ENCODE data around the gene LIF. TPM values are rescaled to one million over a fixed set of nuclear protein-coding genes. Genes with fewer than 3 reads are reported as not detected.

Gene LIF
- total and polyA plus RNA-seq, 2 experiments from 2014 or later = 8.2 to 13.4 TPM

- Histone ChIP-seq H3K4me2 (no peak overlapping the region), H3K4me3 (no peak overlapping the region), H3K27me3 (no peaks in the 10 kb centered on the region), H3K4me1 (ENCODE audit: insufficient read depth) (peaks cover 4% of the 10 kb centered on the region), H2AFZ (no peak overlapping the region), H3K27ac (no peak overlapping the region), H3K9me3 (ENCODE audit: low read depth) (no peaks in the 10 kb centered on the region), H3K36me3 (replicated peaks; ENCODE audit: insufficient read depth, low read depth) (no peaks in the 10 kb centered on the region), H3K79me2 (no peaks in the 10 kb centered on the region), H3K9me2 (replicated peaks; ENCODE audit: insufficient read depth) (no peaks in the 10 kb centered on the region), H4K20me1 (ENCODE audit: insufficient read depth, poor library complexity, severe bottlenecking) (no peaks in the 10 kb centered on the region)
- TF ChIP-seq EZH2phosphoT487 (IDR thresholded peaks at IDR 0.05; ENCODE audit: low read depth, severe bottlenecking, unreplicated experiment) (no peak), EZH2 (IDR thresholded peaks at IDR 0.05; ENCODE audit: borderline replicate concordance) (no peak), CTCF (IDR thresholded peaks at IDR 0.05; ENCODE audit: poor library complexity) (no peak)
- WGBS (ENCODE audit: low lambda C conversion rate, missing lambda C conversion rate) = 88% methylated on average over 4 of the region's 4 CpGs
- DNase-seq (ENCODE audit: low spot score) = no peak
These were observed 15.6 kb upstream of the LIF start for GRCh38 chr22:30262112-30262511.

GRCh38 chr22:30261134-30261533 lies 14.6 kb upstream of the LIF start:
- no peaks in the 10 kb centered on the region for H3K27me3 ChIP-seq

GRCh38 chr22:30260682-30261081 lies 14.1 kb upstream of the LIF start:
- WGBS (ENCODE audit: low lambda C conversion rate, missing lambda C conversion rate) = 93% methylated on average over 8 of the region's 8 CpGs
- Histone ChIP-seq H3K9me2 (replicated peaks; ENCODE audit: insufficient read depth) (no peaks in the 10 kb centered on the region), H3K36me3 (replicated peaks; ENCODE audit: insufficient read depth, low read depth) (no peaks in the 10 kb centered on the region), H3K4me3 (no peak overlapping the region), H3K27me3 (no peaks in the 10 kb centered on the region), H3K4me2 (no peak overlapping the region), H3K4me1 (ENCODE audit: insufficient read depth) (peaks cover 4% of the 10 kb centered on the region), H3K9me3 (ENCODE audit: low read depth) (no peaks in the 10 kb centered on the region), H4K20me1 (ENCODE audit: insufficient read depth, poor library complexity, severe bottlenecking) (no peaks in the 10 kb centered on the region), H2AFZ (no peak overlapping the region), H3K79me2 (no peaks in the 10 kb centered on the region), H3K27ac (no peak overlapping the region)
- no peak for DNase-seq (ENCODE audit: low spot score)
- no peak for TF ChIP-seq CTCF (IDR thresholded peaks at IDR 0.05; ENCODE audit: poor library complexity)
- no peak for TF ChIP-seq EZH2phosphoT487 (IDR thresholded peaks at IDR 0.05; ENCODE audit: low read depth, severe bottlenecking, unreplicated experiment)
- no peak for TF ChIP-seq EZH2 (IDR thresholded peaks at IDR 0.05; ENCODE audit: borderline replicate concordance)

More at GRCh38 chr22:30261134-30261533, 14.6 kb upstream of the LIF start:
- H2AFZ ChIP-seq = no peak overlapping the region
- H3K27ac ChIP-seq = no peak overlapping the region
- H3K9me3 ChIP-seq (ENCODE audit: low read depth) = no peaks in the 10 kb centered on the region
- TF ChIP-seq CTCF (IDR thresholded peaks at IDR 0.05; ENCODE audit: poor library complexity) = no peak
- H3K79me2 ChIP-seq = no peaks in the 10 kb centered on the region
- no peaks in the 10 kb centered on the region for H3K9me2 ChIP-seq (replicated peaks; ENCODE audit: insufficient read depth)
- peaks cover 4% of the 10 kb centered on the region for H3K4me1 ChIP-seq (ENCODE audit: insufficient read depth)
- no peaks in the 10 kb centered on the region for H4K20me1 ChIP-seq (ENCODE audit: insufficient read depth, poor library complexity, severe bottlenecking)
- H3K4me3 ChIP-seq = no peak overlapping the region
- no peaks in the 10 kb centered on the region for H3K36me3 ChIP-seq (replicated peaks; ENCODE audit: insufficient read depth, low read depth)
- DNase-seq (ENCODE audit: low spot score) = no peak
- WGBS (ENCODE audit: low lambda C conversion rate, missing lambda C conversion rate) = 84% methylated on average over 8 of the region's 8 CpGs
- no peak overlapping the region for H3K4me2 ChIP-seq

- Histone ChIP-seq H3K4me1 (ENCODE audit: insufficient read depth) (peaks cover 4% of the 10 kb centered on the region), H3K36me3 (replicated peaks; ENCODE audit: insufficient read depth, low read depth) (no peaks in the 10 kb centered on the region), H3K9me2 (replicated peaks; ENCODE audit: insufficient read depth) (no peaks in the 10 kb centered on the region), H3K9me3 (ENCODE audit: low read depth) (no peaks in the 10 kb centered on the region), H3K27ac (no peak overlapping the region), H3K4me3 (no peak overlapping the region), H3K27me3 (no peaks in the 10 kb centered on the region), H4K20me1 (ENCODE audit: insufficient read depth, poor library complexity, severe bottlenecking) (no peaks in the 10 kb centered on the region), H2AFZ (no peak overlapping the region), H3K4me2 (no peak overlapping the region), H3K79me2 (no peaks in the 10 kb centered on the region)
- WGBS (ENCODE audit: low lambda C conversion rate, missing lambda C conversion rate) = 91% methylated on average over 11 of the region's 11 CpGs
- DNase-seq (ENCODE audit: low spot score) = no peak
- TF ChIP-seq CTCF (IDR thresholded peaks at IDR 0.05; ENCODE audit: poor library complexity) = no peak
- TF ChIP-seq EZH2phosphoT487 (IDR thresholded peaks at IDR 0.05; ENCODE audit: low read depth, severe bottlenecking, unreplicated experiment) = no peak
- no peak for TF ChIP-seq EZH2 (IDR thresholded peaks at IDR 0.05; ENCODE audit: borderline replicate concordance)
These were observed 13.7 kb upstream of the LIF start for GRCh38 chr22:30260276-30260675.
